ENCODE measurements around the gene IRAK2.
A peak's percentile ranks its signal among the peaks of the same experiment; 100 is the strongest.

Gene IRAK2

DNA sequence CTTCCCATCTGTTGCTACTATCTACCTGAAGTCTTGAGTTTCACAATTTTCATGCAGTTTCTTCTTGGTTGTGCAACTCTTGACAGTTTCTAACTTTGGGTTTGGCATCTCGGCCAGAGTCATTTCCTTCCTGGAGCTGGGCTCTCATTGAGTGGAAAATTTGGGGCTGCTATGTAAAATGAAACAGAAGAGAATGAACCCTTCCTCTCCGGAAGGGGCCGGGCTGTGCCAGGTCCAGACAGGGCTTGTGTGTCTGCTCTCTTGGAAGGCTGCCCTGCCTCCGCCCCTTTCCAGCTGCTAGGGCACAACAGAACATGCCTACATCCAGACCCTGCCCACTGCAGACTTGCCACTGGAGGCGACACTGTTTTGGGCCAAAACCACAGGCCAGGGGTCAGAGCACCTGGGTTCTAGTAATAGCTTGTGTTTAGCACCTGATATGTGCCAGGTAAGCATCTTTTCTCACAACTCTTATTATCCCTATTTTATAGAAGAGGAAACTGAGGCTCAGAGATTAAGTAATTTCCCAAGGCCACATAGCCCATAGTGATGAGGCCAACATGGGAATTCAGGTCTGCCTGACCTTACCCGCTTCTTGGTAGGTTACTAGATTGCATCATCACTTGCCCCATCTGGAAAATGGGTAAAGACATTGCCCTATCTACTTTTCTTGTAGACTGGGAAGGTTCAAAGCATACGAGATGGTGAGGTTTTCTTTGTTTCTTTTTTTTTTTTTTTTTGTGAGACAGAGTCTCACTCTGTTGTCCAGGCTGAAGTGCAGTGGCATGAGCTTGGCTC is 25.0 kb downstream of the IRAK2 start:
- TF ChIP-seq, protein P1, sequence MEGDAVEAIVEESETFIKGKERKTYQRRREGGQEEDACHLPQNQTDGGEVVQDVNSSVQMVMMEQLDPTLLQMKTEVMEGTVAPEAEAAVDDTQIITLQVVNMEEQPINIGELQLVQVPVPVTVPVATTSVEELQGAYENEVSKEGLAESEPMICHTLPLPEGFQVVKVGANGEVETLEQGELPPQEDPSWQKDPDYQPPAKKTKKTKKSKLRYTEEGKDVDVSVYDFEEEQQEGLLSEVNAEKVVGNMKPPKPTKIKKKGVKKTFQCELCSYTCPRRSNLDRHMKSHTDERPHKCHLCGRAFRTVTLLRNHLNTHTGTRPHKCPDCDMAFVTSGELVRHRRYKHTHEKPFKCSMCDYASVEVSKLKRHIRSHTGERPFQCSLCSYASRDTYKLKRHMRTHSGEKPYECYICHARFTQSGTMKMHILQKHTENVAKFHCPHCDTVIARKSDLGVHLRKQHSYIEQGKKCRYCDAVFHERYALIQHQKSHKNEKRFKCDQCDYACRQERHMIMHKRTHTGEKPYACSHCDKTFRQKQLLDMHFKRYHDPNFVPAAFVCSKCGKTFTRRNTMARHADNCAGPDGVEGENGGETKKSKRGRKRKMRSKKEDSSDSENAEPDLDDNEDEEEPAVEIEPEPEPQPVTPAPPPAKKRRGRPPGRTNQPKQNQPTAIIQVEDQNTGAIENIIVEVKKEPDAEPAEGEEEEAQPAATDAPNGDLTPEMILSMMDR (conservative IDR thresholded peaks at IDR 0.05; ENCODE audit: low read depth, low read length), result no peak
- no peak overlapping the region for H3K4me3 ChIP-seq (ENCODE audit: low read length)
- DNase-seq (ENCODE audit: low read depth), result no peak

DNA sequence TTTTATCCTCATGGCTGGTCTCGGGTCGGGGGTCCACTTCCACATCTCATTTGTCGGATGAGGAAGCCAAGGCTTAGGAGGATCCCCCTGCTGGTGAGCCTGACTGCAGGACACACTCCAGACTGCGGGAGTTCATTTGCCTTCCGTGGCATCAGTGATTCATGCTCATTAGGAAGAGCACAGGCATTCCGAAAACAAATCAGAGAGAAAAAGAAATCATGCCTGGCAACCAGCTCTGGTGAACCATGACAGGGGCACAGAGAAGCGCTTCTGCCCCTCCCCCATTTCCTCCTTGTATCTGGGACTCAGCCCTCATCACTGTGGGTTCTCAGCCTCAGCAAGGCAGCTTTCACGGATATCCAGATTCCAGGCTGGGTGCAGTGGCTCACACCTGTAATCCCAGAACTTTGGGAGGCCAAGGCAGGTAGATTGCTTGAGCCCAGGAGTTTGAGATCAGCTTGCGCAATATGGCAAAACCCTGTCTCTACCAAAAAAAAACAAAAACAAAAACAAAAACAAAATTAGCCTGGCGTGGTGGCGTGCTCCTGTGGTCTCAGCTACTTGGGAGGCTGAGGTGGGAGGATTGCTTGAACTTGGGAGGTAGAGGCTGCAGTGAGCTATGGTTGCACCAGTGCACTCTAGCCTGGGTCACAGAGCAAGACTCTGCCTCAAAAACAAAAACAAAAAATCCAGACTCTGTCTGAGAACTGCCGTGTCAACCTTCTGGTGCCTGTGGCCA is 28.4 kb downstream of the IRAK2 start:
- TF ChIP-seq, protein P1 (conservative IDR thresholded peaks at IDR 0.05; ENCODE audit: low read depth, low read length), result peak; percentile 80
- peak; percentile 81 for DNase-seq (ENCODE audit: low read depth)
- no peak overlapping the region for H3K4me3 ChIP-seq (ENCODE audit: low read length)

DNA sequence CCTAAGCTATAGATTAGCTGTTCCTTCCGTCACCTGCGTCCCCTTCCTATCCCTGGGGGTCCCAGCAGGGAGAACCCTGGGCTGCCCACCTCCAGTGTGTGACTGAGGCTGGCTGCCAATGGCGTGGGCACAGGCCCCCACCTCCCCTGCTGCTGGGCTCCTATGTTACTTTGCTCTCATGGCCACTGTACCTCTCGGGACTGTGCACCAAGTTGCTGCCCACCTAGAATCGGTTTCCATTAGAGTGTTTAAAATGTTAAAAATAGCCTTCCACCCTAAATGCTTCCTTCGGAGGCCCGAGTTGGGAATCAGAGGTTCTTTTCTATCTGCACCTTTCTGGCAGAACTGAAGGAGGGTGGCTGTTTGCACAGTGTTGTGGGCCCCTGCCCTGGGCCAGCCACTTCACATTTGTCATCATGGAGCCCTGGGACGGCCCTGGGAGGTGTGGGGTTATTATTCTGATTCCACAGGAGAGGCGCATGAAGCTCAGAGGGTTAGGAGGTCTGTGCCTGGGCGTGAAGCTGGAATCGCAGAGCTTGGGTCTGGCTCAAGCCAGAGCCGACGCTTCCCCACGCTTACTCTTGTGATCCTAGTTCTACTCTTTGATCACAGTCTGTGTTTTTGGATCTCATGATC is 29.1 kb downstream of the IRAK2 start:
- TF ChIP-seq, protein P1 (conservative IDR thresholded peaks at IDR 0.05; ENCODE audit: low read depth, low read length), result no peak
- DNase-seq (ENCODE audit: low read depth), result no peak
- H3K4me3 ChIP-seq (ENCODE audit: low read length), result no peak overlapping the region

DNA sequence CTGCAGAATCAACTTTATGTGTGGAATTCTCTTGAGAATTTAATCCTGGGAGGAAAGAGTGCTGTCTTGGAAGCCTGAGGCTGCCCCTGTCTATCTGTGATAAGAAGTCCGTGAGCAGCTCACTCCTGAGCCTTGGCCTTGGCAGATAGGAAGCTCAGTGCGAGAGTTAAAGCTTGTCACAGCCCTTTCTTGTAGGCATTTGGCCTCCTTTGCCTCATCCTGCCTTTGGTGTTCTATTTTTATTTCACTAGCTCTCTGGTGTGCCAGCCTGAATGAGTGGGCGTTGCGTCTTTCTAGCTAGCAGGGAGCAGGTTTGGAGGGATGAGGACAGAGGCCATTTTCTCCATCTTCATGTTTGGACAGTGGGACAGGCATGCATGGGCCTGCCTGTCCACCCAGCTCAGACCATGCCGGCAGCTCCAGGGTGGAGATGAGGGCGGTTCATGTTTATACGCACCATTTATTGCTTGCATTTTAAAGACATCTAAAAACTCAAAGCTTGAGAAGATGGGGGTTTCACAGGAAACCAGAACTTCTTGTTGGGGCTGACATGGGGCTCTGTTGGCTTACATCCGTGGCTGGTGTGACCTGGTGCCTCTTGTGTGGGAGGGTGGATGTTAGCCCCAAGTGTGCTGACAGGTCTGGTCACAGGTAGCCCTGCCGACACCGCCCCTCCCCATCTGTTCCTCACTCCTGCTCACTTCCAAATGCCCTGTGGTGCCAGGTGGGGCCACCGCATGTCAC is 29.8 kb downstream of the IRAK2 start:
- TF ChIP-seq, protein P1 (conservative IDR thresholded peaks at IDR 0.05; ENCODE audit: low read depth, low read length), result no peak
- H3K4me3 ChIP-seq (ENCODE audit: low read length), result no peak overlapping the region
- no peak for DNase-seq (ENCODE audit: low read depth)

DNA sequence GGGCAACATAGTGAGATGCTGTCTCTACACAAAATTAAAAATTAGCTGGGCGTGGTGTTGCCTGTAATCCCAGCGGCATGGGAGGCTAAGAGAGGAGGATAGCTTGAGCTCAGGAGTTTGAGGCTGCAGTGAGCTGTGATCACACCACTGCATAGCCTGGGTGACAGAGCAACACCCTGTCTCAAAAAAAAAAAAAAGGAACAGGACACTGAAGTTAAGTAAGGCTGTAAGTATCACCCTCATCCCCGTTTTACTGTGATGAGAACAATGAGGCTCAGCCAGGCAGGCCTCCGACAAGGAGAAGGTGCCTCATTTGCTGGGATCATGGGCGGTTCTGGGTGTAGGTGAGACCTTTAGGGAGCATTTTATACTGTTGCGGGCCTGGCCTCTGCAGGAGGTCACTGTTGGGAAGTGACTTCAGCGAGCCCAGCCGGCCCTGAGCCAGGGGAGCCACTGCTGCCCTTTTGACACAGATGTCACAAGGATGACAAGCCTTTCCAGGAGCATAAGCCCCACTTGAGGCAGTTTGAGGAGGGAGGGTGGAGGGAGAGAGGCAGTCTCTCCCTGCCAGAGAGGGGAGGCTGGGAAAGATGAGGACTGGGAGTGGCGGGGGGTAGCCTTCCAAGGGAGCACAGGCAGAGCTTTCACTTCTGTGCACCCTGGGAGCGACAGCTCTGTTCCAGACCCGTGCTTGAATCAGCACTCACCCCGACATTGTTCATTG is 30.8 kb downstream of the IRAK2 start:
- TF ChIP-seq, protein P1 (conservative IDR thresholded peaks at IDR 0.05; ENCODE audit: low read depth, low read length), result no peak
- no peak for DNase-seq (ENCODE audit: low read depth)
- H3K4me3 ChIP-seq (ENCODE audit: low read length), result no peak overlapping the region

DNA sequence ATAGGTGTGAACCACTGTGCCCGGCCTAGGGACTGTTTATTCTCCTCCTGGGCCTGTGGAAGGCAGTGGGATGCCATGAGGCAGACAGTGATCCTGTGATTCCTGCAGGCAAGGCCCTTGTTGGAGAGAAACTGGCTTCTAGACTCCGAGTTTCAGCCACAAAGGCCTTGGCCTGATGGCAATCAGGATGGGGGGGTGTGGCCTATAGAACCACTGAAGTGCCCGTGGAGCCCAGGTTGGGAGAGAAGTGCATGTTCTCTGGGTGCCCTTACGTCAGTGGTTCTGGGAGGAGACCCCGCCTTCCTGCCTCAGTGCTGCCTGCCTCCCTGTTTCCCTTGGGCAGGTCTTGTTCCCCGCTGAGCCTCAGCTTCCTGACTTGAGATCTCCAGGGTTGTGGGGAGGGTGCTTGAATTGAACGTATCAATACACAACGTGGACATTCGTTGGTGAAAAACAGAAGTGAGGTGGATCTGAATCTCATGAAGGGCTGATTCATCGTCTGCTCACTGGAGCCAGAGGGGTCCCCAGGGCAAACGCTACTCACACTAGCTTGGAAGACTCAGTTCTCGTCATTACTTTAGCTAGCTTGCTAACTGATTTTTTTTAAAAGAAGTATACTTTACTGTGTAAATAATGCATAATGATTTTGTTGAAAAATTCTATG is 31.8 kb downstream of the IRAK2 start:
- TF ChIP-seq, protein P1 (conservative IDR thresholded peaks at IDR 0.05; ENCODE audit: low read depth, low read length), result no peak
- H3K4me3 ChIP-seq (ENCODE audit: low read length), result no peak overlapping the region
- DNase-seq (ENCODE audit: low read depth), result no peak
